Muscle of back (tissue), 10 donors: ENCODE results near the gene AQP10. TPM values are rescaled to one million over a fixed set of nuclear protein-coding genes. Genes with fewer than 3 reads are reported as not detected.

Source experiments
- polyA plus RNA-seq, 10 donors: library from polyadenylated mRNA; unstranded; fragments of 120-200 nt; gene quantifications; one replicate each; pipeline ENCODE4 v1.2.1, GENCODE V29; 2013; ENCODE audit not compliant: insufficient read length in 10 of 10

Gene AQP10
- polyA plus RNA-seq, 10 donors: 0.07 to 0.26 (median 0.16) TPM; not detected in 7

Other genes starting within 250 kb of the AQP10 start
- gene NUP210L, start 166.0 kb upstream of the AQP10 start, polyA plus RNA-seq: under 1 TPM in 6 of 10 donors, not detected in 4; 0.07 to 0.18 (median 0.09) TPM
- gene TPM3, start 129.0 kb upstream of the AQP10 start, polyA plus RNA-seq: 100 to 1,000 TPM; 271 to 851 (median 615) TPM
- gene CFAP141, start 114.8 kb upstream of the AQP10 start, polyA plus RNA-seq: not detected
- 100 to 1,000 TPM in 8 of 10 donors, 10 to 100 TPM in 2; 94.8 to 131 (median 111) TPM for gene UBAP2L, start 100.1 kb upstream of the AQP10 start, polyA plus RNA-seq
- gene HAX1, start 48.5 kb upstream of the AQP10 start, polyA plus RNA-seq: 10 to 100 TPM; 61.4 to 78.2 (median 69.1) TPM
- 10 to 100 TPM; 20.8 to 30.5 (median 24.8) TPM for gene ATP8B2, start 4.4 kb downstream of the AQP10 start, polyA plus RNA-seq
- gene IL6R, start 84.2 kb downstream of the AQP10 start, polyA plus RNA-seq: 1 to 10 TPM; 3.1 to 7.6 (median 4.2) TPM
- gene TDRD10, start 181.1 kb downstream of the AQP10 start, polyA plus RNA-seq: 1 to 10 TPM; 1.1 to 4.2 (median 1.9) TPM
- 10 to 100 TPM in 4 of 10 donors, 1 to 10 TPM in 6; 6.3 to 13.3 (median 9.1) TPM for gene SHE, start 181.3 kb downstream of the AQP10 start, polyA plus RNA-seq
- gene UBE2Q1, start 237.6 kb downstream of the AQP10 start, polyA plus RNA-seq: 10 to 100 TPM; 42.9 to 79.8 (median 62.1) TPM
- 1 to 10 TPM in 1 of 10 donors, under 1 TPM in 9; 0.07 to 1.4 (median 0.23) TPM for gene CHRNB2, start 246.7 kb downstream of the AQP10 start, polyA plus RNA-seq